Ishikawa (cell line): ENCODE data around the gene SLC35A3.
A peak's percentile ranks its signal among the peaks of the same experiment; 100 is the strongest.

ENCODE experiments used
- CEBPB ChIP-seq: IDR thresholded peaks from 2 replicates; pipeline ENCODE4 v1.6.1; 2012
- CREB1 ChIP-seq: IDR thresholded peaks from 2 replicates; pipeline ENCODE4 v1.6.1; 2012; ENCODE audit warnings: low read depth
- EGR1 ChIP-seq: IDR thresholded peaks from 2 replicates; pipeline ENCODE4 v1.6.1; 2012
- EP300 ChIP-seq: IDR thresholded peaks from 2 replicates; pipeline ENCODE4 v1.6.1; 2012; ENCODE audit warnings: borderline replicate concordance
- FOXM1 ChIP-seq: IDR thresholded peaks from 2 replicates; pipeline ENCODE4 v1.6.1; 2012; ENCODE audit warnings: low read depth, borderline replicate concordance
- MAX ChIP-seq: IDR thresholded peaks from 2 replicates; pipeline ENCODE4 v1.6.1; 2012
- NFIC ChIP-seq: IDR thresholded peaks from 2 replicates; pipeline ENCODE4 v1.6.1; 2012
- RAD21 ChIP-seq: IDR thresholded peaks from 2 replicates; pipeline ENCODE4 v1.6.1; 2012; ENCODE audit warnings: low read depth
- TAF1 ChIP-seq: IDR thresholded peaks from 2 replicates; pipeline ENCODE4 v1.6.1; 2012; ENCODE audit warnings: low read depth, mild to moderate bottlenecking
- TCF12 ChIP-seq: IDR thresholded peaks from 2 replicates; pipeline ENCODE4 v1.6.1; 2012; ENCODE audit warnings: low read depth
- TEAD4 ChIP-seq: IDR thresholded peaks from 2 replicates; pipeline ENCODE4 v1.6.1; 2012
- YY1 ChIP-seq: IDR thresholded peaks from 2 replicates; pipeline ENCODE4 v1.6.1; 2012; ENCODE audit warnings: low read depth
- ZBTB7A ChIP-seq: IDR thresholded peaks from 2 replicates; pipeline ENCODE4 v1.6.1; 2012; ENCODE audit warnings: low read depth
- TF ChIP-seq, protein P1 (sequence below): IDR thresholded peaks from 2 replicates; pipeline ENCODE4 v1.6.1; 2012
- TF ChIP-seq, protein P2 (sequence below): IDR thresholded peaks from 2 replicates; pipeline ENCODE4 v1.6.1; 2012; ENCODE audit warnings: low read depth, mild to moderate bottlenecking

Gene SLC35A3

DNA sequence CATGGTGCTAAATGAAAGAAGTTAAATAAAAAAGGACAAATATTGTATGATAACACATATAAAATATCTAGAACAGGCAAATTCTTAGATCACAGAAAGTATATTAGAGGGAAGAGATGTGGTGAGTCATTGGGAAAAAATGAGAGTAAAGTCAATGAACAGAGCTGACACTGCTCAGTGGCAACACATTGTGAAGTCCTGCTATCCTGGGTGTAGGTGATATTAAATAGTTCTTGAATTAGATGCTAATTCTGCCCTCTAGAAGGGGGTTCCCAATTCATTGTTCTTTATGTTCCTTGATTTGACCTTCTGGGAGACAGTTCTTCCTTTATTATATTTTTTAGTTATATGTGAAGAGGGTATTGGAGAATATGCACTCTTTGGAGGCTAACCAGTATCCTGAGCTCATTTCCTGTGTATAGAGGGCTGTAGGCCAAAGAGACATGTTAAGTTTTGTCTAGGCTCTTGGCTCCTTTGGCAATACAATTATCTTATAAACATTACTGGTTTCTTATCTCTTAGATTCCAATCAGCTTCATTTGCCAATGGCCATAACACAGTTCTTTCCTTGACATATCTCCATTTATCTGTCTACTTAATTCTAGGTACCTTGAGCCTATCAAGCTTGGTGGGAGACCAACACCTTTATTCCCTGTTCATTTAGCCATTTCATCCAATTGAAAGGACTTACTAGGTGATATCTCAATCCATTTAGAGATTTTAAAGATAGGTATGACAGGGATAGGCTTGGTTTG, 6.6 kb upstream of the SLC35A3 start:
- TF ChIP-seq RAD21 (no peak), TCF12 (no peak)

DNA sequence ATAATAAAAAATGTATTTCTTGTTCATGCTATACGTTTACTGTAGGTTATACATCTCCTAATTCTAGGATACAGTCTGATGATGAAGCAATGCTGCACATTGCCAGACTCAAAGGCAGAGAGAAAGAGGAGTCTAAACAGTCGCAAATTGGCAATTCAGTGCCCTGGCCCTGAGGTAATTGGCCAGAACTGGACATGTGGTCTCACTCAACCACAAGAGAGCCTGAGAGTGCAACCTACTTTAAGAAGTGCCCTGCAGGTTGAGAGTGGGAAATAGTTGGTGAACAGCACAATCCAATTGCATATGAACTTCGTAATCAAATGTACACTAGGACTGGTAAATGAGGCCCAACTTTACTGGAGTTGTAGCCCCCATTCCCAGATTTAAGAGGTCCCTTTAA, 5.0 kb upstream of the SLC35A3 start:
- TF ChIP-seq YY1 = no peak
- no peak for TF ChIP-seq MAX
- TF ChIP-seq, protein P1, sequence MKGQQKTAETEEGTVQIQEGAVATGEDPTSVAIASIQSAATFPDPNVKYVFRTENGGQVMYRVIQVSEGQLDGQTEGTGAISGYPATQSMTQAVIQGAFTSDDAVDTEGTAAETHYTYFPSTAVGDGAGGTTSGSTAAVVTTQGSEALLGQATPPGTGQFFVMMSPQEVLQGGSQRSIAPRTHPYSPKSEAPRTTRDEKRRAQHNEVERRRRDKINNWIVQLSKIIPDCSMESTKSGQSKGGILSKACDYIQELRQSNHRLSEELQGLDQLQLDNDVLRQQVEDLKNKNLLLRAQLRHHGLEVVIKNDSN = peak; percentile 75
- no peak for TF ChIP-seq EP300
- TF ChIP-seq, protein P2, sequence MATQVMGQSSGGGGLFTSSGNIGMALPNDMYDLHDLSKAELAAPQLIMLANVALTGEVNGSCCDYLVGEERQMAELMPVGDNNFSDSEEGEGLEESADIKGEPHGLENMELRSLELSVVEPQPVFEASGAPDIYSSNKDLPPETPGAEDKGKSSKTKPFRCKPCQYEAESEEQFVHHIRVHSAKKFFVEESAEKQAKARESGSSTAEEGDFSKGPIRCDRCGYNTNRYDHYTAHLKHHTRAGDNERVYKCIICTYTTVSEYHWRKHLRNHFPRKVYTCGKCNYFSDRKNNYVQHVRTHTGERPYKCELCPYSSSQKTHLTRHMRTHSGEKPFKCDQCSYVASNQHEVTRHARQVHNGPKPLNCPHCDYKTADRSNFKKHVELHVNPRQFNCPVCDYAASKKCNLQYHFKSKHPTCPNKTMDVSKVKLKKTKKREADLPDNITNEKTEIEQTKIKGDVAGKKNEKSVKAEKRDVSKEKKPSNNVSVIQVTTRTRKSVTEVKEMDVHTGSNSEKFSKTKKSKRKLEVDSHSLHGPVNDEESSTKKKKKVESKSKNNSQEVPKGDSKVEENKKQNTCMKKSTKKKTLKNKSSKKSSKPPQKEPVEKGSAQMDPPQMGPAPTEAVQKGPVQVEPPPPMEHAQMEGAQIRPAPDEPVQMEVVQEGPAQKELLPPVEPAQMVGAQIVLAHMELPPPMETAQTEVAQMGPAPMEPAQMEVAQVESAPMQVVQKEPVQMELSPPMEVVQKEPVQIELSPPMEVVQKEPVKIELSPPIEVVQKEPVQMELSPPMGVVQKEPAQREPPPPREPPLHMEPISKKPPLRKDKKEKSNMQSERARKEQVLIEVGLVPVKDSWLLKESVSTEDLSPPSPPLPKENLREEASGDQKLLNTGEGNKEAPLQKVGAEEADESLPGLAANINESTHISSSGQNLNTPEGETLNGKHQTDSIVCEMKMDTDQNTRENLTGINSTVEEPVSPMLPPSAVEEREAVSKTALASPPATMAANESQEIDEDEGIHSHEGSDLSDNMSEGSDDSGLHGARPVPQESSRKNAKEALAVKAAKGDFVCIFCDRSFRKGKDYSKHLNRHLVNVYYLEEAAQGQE = no peak

DNA sequence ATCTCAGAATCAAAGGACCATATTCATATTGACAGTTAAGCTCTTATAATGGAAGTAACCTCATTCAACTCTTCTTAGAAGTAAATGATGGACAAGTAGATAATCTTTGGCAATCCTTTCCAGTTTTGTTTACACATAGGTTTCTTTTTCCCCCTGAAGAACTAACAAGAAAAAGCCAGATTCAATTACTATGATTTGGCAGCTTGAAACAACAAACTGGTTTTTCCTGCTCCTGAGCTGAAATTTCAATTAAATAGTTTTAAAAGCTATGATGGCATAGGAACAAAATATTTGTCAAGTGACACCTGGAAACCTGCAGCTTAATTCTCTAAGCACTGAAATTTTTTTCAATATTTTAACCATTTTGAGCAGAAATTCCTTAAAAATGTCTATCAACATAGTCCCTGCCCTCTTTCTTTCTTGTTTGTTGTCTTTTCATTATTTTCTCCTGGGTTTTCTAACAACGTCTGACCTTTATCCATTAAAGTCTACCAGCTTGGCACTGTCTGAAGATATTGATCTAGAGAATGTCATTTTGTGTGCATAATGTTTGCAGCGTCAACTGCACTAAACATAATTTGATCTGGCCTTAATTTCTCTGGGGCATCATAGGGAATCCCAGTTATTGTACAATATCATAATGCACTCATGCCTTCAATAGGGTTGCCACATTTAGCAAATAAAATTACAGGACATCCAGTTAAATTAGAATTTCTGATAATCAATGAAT, 4.0 kb upstream of the SLC35A3 start:
- TF ChIP-seq TEAD4 = no peak
- peak; percentile 74 for TF ChIP-seq NFIC
- TF ChIP-seq YY1 = no peak

DNA sequence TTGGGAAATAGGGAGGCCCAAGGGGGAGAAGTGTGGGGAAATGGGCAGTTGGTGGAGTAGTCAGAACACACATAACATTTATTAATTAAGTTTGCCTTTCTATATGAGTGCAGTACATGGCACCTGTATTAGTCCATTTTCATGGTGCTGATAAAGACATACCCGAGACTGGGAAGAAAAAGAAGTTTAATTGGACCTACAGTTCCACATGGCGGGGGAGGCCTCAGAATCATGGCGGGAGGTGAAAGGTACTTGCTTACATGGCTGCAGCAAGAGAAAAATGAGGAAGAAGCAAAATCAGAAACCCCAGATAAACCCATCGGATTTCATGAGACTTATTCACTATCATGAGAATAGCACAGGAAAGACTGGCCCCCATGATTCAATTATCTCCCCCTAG, 1.6 kb upstream of the SLC35A3 start:
- TF ChIP-seq CREB1 = no peak
- TF ChIP-seq, protein P1 = no peak
- no peak for TF ChIP-seq EP300
- no peak for TF ChIP-seq ZBTB7A
- no peak for TF ChIP-seq FOXM1
- TF ChIP-seq TEAD4 = no peak
- no peak for TF ChIP-seq EGR1
- no peak for TF ChIP-seq TCF12
- TF ChIP-seq CEBPB = no peak
- TF ChIP-seq MAX = no peak
- no peak for TF ChIP-seq TAF1
- TF ChIP-seq YY1 = no peak
- no peak for TF ChIP-seq RAD21
- no peak for TF ChIP-seq NFIC
- TF ChIP-seq, protein P2 = no peak

- TF ChIP-seq FOXM1 (no peak), CREB1 (no peak), NFIC (no peak), RAD21 (no peak; the same call in 1 of the 2 replicates), CEBPB (no peak), TEAD4 (no peak), TCF12 (no peak), YY1 (no peak), MAX (no peak), ZBTB7A (no peak), EP300 (no peak), TAF1 (no peak), EGR1 (no peak)
- TF ChIP-seq, protein P1 = no peak
- TF ChIP-seq, protein P2 = no peak
Observed at GRCh38 chr1:99969260-99969728, 502 bp upstream of the SLC35A3 start.
